OCI-LY7 (cell line): ENCODE results near the gene ADCY5.

ENCODE experiments used
- CTCF ChIP-seq: fragments of 200-600 bp; sonication (generic); conservative IDR thresholded peaks from 2 replicates; pipeline ENCODE4 v1.5.1; 2014; ENCODE audit warnings: mild to moderate bottlenecking, antibody characterized with exemption, low read length, moderate library complexity, mixed read lengths
- EZH2phosphoT487 ChIP-seq: fragments of 200-600 bp; sonication (generic); IDR thresholded peaks from 2 replicates; pipeline ENCODE4 v1.6.1; 2018; ENCODE audit warnings: low read depth, borderline replicate concordance, mild to moderate bottlenecking, mixed run types, antibody characterized with exemption, low read length, moderate library complexity, mixed read lengths

GRCh38 chr3:123294296-123294938 lies 154.5 kb downstream of the ADCY5 start:
- TF ChIP-seq CTCF (no peak), EZH2phosphoT487 (no peak)
